K562 (cell line): ENCODE data around the gene RAB3C. TPM values are rescaled to one million over a fixed set of nuclear protein-coding genes. Genes with fewer than 3 reads are reported as not detected.

ENCODE experiments used
- ATAC-seq: fragments of 200-7000 bp; cut with Tn5 transposase; 3 replicates; pipeline ENCODE4 v1.9.1; 2020; ENCODE audit warnings: moderate library complexity
- BruUV-seq: library from RNA; stranded (reverse); fragments of 400-500 nt; replicated peaks from 2 replicates; lab custom pipeline; 2021; lab: Mats Ljungman, UMichigan
- CTCF ChIA-PET: fragments of 300-600 bp; formaldehyde crosslinking; extraction: SDS; loops from one replicate; lab custom pipeline; 2021; ENCODE audit warnings: low intra/inter-chr PET ratio; lab: Yijun Ruan, JAX
- POLR2A ChIA-PET: fragments of 300-600, 350-650 bp; sonication (Branson Sonifier 250); formaldehyde crosslinking; extraction: SDS; loops from one replicate; lab custom pipeline; 2021; ENCODE audit warnings: antibody characterized with exemption, inconsistent platforms; lab: Yijun Ruan, JAX
- DNase-seq, 4 experiments: peaks; one replicate each; pipeline versions ENCODE4 v3.0.0 to v3.0.0-alpha.2; 2011 to 2018; ENCODE audit warnings: low spot score in 3 of 4, mixed read lengths in 3 of 4; ENCODE audit errors: extremely low read depth in 1 of 4
- FAIRE-seq: peaks from 2 replicates; lab custom pipeline; 2011; peaks lifted over from hg19 to GRCh38; lab: Jason Lieb, UNC
- H2AFZ ChIP-seq: 2 replicates; pipeline ENCODE4 v1.6.0; 2011; ENCODE audit warnings: low read depth, low read length, control low read depth, inconsistent platforms
- H3K27ac ChIP-seq: fragments of 200-600 bp; 3 replicates; pipeline ENCODE4 v1.8.0; 2011; ENCODE audit warnings: low read depth, mild to moderate bottlenecking, control low read depth, inconsistent platforms, low read length, moderate library complexity, mixed read lengths; ENCODE audit errors: extremely low read depth
- H3K27me3 ChIP-seq, 2 experiments: fragments of 300-600 bp in 1 of 2; 2 replicates in 1 of 2; 3 replicates in 1 of 2; pipeline versions ENCODE4 v1.6.0 to v1.8.0; 2011; ENCODE audit warnings: inconsistent platforms in 2 of 2, low read length in 2 of 2, mild to moderate bottlenecking in 1 of 2, mixed read lengths in 1 of 2, moderate library complexity in 1 of 2; ENCODE audit not compliant: control insufficient read depth in 2 of 2, insufficient read depth in 2 of 2
- H3K36me3 ChIP-seq: fragments of 300-600 bp; 3 replicates; pipeline ENCODE4 v1.8.0; 2011; ENCODE audit warnings: mild to moderate bottlenecking, low read length, inconsistent platforms; ENCODE audit not compliant: control insufficient read depth, insufficient read depth
- H3K4me1 ChIP-seq, 2 experiments: fragments of 200-600 bp in 1 of 2; replicated peaks in 1 of 2; 2 replicates in 1 of 2; 3 replicates in 1 of 2; pipeline versions ENCODE4 v1.5.1 to v1.8.0; 2011; ENCODE audit warnings: inconsistent platforms in 2 of 2, low read length in 2 of 2, mild to moderate bottlenecking in 1 of 2, mixed read lengths in 1 of 2, moderate library complexity in 1 of 2; ENCODE audit not compliant: control insufficient read depth in 2 of 2, insufficient read depth in 2 of 2
- H3K4me2 ChIP-seq: 2 replicates; pipeline ENCODE4 v1.6.1; 2011; ENCODE audit warnings: low read length, control low read depth, inconsistent platforms, mixed read lengths; ENCODE audit not compliant: insufficient read depth
- H3K4me3 ChIP-seq: fragments of 200-600 bp; sonication (generic), shearing (Covaris generic); 2 replicates; pipeline ENCODE4 v1.5.1; 2016; ENCODE audit warnings: control low read depth, inconsistent platforms
- H3K79me2 ChIP-seq: fragments of 200-600 bp; 3 replicates; pipeline ENCODE4 v1.8.0; 2011; ENCODE audit warnings: low read length, inconsistent platforms; ENCODE audit not compliant: control insufficient read depth, insufficient read depth
- H3K9ac ChIP-seq, 2 experiments: 2 replicates each; pipeline versions ENCODE4 v1.6.0 to v1.6.1; 2011; ENCODE audit warnings: low read depth in 2 of 2, low read length in 2 of 2, control low read depth in 1 of 2, inconsistent platforms in 1 of 2, mild to moderate bottlenecking in 1 of 2, mixed read lengths in 1 of 2; ENCODE audit not compliant: insufficient read depth in 1 of 2
- H3K9me1 ChIP-seq: one replicate; pipeline ENCODE4 v1.6.0; 2011; ENCODE audit warnings: inconsistent platforms, mild to moderate bottlenecking, low read length, moderate library complexity; ENCODE audit not compliant: control insufficient read depth, insufficient read depth
- H3K9me3 ChIP-seq: replicated peaks from 2 replicates; pipeline ENCODE4 v1.5.1; 2011; ENCODE audit warnings: low read depth, low read length, inconsistent platforms; ENCODE audit not compliant: control insufficient read depth, insufficient read depth
- H4K20me1 ChIP-seq: replicated peaks from 2 replicates; pipeline ENCODE4 v1.6.1; 2011; ENCODE audit warnings: low read length, inconsistent platforms, mixed read lengths; ENCODE audit not compliant: control insufficient read depth, insufficient read depth
- HDAC3 ChIP-seq: fragments of 450-650 bp; IDR thresholded peaks from 2 replicates; pipeline ENCODE4 v1.6.1; 2018; ENCODE audit warnings: borderline replicate concordance, mild to moderate bottlenecking, moderate library complexity; ENCODE audit not compliant: partially characterized antibody
- MCM2 ChIP-seq: fragments of 450-650 bp; IDR thresholded peaks from 2 replicates; pipeline ENCODE4 v1.6.1; 2017; ENCODE audit warnings: low read depth, mild to moderate bottlenecking
- PCBP1 ChIP-seq: fragments of 200-400 bp; formaldehyde crosslinking; IDR thresholded peaks from 2 replicates; pipeline ENCODE4 v1.6.1; 2018; ENCODE audit warnings: mild to moderate bottlenecking, low read depth, low read length; ENCODE audit not compliant: poor library complexity, severe bottlenecking
- THRB ChIP-seq: fragments of 450-650 bp; formaldehyde crosslinking; conservative IDR thresholded peaks from 2 replicates; pipeline ENCODE4 v1.4.0; 2022; ENCODE audit warnings: mild to moderate bottlenecking, missing genetic modification characterization
- ZNF644 ChIP-seq: fragments of 200-800 bp; sonication (Bioruptor generic); IDR thresholded peaks from 2 replicates; pipeline ENCODE4 v1.6.1; 2016; ENCODE audit warnings: low read depth, missing genetic modification characterization, missing compliant biosample characterization
- WGBS: fragments of 100-300 bp; shearing (Covaris generic); methylation state at CpG from one replicate; pipeline ENCODE4 v1.1.6; 2016; ENCODE audit warnings: low coverage, mixed read lengths; ENCODE audit not compliant: insufficient coverage; ENCODE audit errors: missing lambda C conversion rate; 5-methylcytosine and 5-hydroxymethylcytosine counted together
- in situ Hi-C: fragments of 300-500 bp; cut with MboI; formaldehyde crosslinking; loops from 4 replicates; pipeline ENCODE4 v1.15.0; 2018; ENCODE audit warnings: inconsistent platforms, mixed read lengths
- intact Hi-C: fragments of 100-400 bp; cut with micrococcal nuclease; formaldehyde crosslinking; loops from 2 replicates; pipeline ENCODE4 v1.14.2; 2022
- polyA plus RNA-seq, 8 experiments: library from polyadenylated mRNA; depleted of rRNA in 4 of 8; stranded (reverse) in 5 of 8; unstranded in 3 of 8; fragments of >200 nt; fragmentation: Nextera tagmentation in 2 of 8; fragmentation: Illumina TruSeq in 1 of 8; extraction: Ambion mirVana in 2 of 8; extraction: Trizol in 1 of 8; gene quantifications; 2 replicates each; pipeline versions ENCODE4 v1.2.1 to v1.2.3, GENCODE V29; 2011 to 2014; ENCODE audit warnings: inconsistent platforms in 1 of 8, missing spikeins in 1 of 8
- total RNA-seq, 7 experiments: library from RNA; depleted of rRNA in 6 of 7; stranded (reverse); fragments of >200 nt in 6 of 7; fragmentation: Illumina TruSeq in 2 of 7; extraction: Trizol in 2 of 7; gene quantifications; 2 replicates each; pipeline versions ENCODE4 v1.2.1 to v1.2.3, GENCODE V29; 2011 to 2021; ENCODE audit warnings: low replicate concordance in 1 of 7
- TF ChIP-seq, protein P1 (sequence below): fragments of 250-450 bp; sonication (Bioruptor Pico); IDR thresholded peaks from 2 replicates; pipeline ENCODE4 v1.5.0; 2020; ENCODE audit warnings: mild to moderate bottlenecking, borderline replicate concordance

RAB3C gene
- total and polyA plus RNA-seq, 9 of the 15 experiments (the other 6 are each of a cell fraction or from before 2014, with no cell fraction given): not detected

- Histone ChIP-seq H3K4me2 (no peak overlapping the region), H3K79me2 (no peaks in the 10 kb centered on the region), H4K20me1 (no peaks in the 10 kb centered on the region), H3K9me1 (no peaks in the 10 kb centered on the region), H3K27ac (no peak overlapping the region), H3K9me3 (no peaks in the 10 kb centered on the region), H3K27me3 (no peaks in the 10 kb centered on the region), H2AFZ (no peak overlapping the region), H3K4me1 (no peaks in the 10 kb centered on the region), H3K4me3 (no peak overlapping the region), H3K9ac (no peak overlapping the region), H3K36me3 (no peaks in the 10 kb centered on the region)
- in situ Hi-C loops: no loop called here
- intact Hi-C loops: no loop called here
- 4% methylated on average over 4 of the region's 4 CpGs for WGBS
- ChIA-PET CTCF (no interaction called here), POLR2A (no interaction called here)
- no peak for ATAC-seq
- no TSS peak for BruUV-seq
- no peak for FAIRE-seq
- no peak for DNase-seq
- no peak for TF ChIP-seq HDAC3
- TF ChIP-seq MCM2: no peak
- no peak for TF ChIP-seq ZNF644 (tag)
- TF ChIP-seq, protein P1, sequence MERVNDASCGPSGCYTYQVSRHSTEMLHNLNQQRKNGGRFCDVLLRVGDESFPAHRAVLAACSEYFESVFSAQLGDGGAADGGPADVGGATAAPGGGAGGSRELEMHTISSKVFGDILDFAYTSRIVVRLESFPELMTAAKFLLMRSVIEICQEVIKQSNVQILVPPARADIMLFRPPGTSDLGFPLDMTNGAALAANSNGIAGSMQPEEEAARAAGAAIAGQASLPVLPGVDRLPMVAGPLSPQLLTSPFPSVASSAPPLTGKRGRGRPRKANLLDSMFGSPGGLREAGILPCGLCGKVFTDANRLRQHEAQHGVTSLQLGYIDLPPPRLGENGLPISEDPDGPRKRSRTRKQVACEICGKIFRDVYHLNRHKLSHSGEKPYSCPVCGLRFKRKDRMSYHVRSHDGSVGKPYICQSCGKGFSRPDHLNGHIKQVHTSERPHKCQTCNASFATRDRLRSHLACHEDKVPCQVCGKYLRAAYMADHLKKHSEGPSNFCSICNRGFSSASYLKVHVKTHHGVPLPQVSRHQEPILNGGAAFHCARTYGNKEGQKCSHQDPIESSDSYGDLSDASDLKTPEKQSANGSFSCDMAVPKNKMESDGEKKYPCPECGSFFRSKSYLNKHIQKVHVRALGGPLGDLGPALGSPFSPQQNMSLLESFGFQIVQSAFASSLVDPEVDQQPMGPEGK (CRISPR knock-in tag): no peak
- no peak for TF ChIP-seq THRB
- TF ChIP-seq PCBP1: no peak
These were observed 212.0 kb downstream of the RAB3C start for GRCh38 chr5:58794875-58795274.
